H1 (cell line): Measurements from ENCODE around the gene FAF2. TPM values are rescaled to one million over a fixed set of nuclear protein-coding genes. Genes with fewer than 3 reads are reported as not detected.

ENCODE experiments used
- CBX5 ChIP-seq: fragments of 300-800, 300-1000 bp; sonication (generic); IDR thresholded peaks from 2 replicates; pipeline ENCODE4 v1.7.1; 2016; ENCODE audit warnings: antibody characterized with exemption, low read length, low read depth
- CBX8 ChIP-seq: fragments of 300-800, 300-1000 bp; sonication (generic); IDR thresholded peaks from 2 replicates; pipeline ENCODE4 v1.7.1; 2016; ENCODE audit warnings: low read depth, low read length, borderline replicate concordance
- CHD7 ChIP-seq: fragments of 300-600 bp; sonication (generic); IDR thresholded peaks from 2 replicates; pipeline ENCODE4 v1.7.1; 2012; ENCODE audit warnings: low read length, moderate library complexity, mild to moderate bottlenecking, inconsistent platforms; ENCODE audit not compliant: insufficient replicate concordance
- E2F6 ChIP-seq: IDR thresholded peaks from 2 replicates; pipeline ENCODE4 v1.6.1; 2012; ENCODE audit warnings: inconsistent platforms
- RBBP5 ChIP-seq: IDR thresholded peaks from 2 replicates; pipeline ENCODE4 v1.7.1; 2012; ENCODE audit warnings: low read depth, mild to moderate bottlenecking, inconsistent platforms, low read length, moderate library complexity, borderline replicate concordance
- RNF2 ChIP-seq: fragments of 200-900, 300-1000 bp; sonication (generic); IDR thresholded peaks from 2 replicates; pipeline ENCODE4 v1.7.1; 2016; ENCODE audit warnings: borderline replicate concordance, low read depth, mild to moderate bottlenecking, antibody characterized with exemption, low read length; ENCODE audit not compliant: poor library complexity, severe bottlenecking; ENCODE audit errors: missing control alignments
- SAP30 ChIP-seq: fragments of 300-600 bp; sonication (generic); IDR thresholded peaks from 2 replicates; pipeline ENCODE4 v1.7.1; 2012; ENCODE audit warnings: low read length, moderate library complexity, mild to moderate bottlenecking, inconsistent platforms; ENCODE audit not compliant: insufficient read depth, insufficient replicate concordance
- SIRT6 ChIP-seq: IDR thresholded peaks from one replicate; pipeline ENCODE4 v1.7.1; 2012; ENCODE audit warnings: low read length, inconsistent platforms
- SP2 ChIP-seq: IDR thresholded peaks from 2 replicates; pipeline ENCODE4 v1.6.1; 2012; ENCODE audit warnings: mild to moderate bottlenecking, low read length, inconsistent platforms
- SUZ12 ChIP-seq: fragments of 200-600 bp; sonication (generic); IDR thresholded peaks from 2 replicates; pipeline ENCODE4 v1.6.1; 2012; ENCODE audit warnings: mild to moderate bottlenecking, inconsistent platforms, low read length, moderate library complexity, mixed read lengths
- TBP ChIP-seq: IDR thresholded peaks from 2 replicates; pipeline ENCODE4 v1.6.1; 2011; ENCODE audit warnings: low read depth, low read length, improper control_type of control experiment
- polyA plus RNA-seq, 7 experiments: library from polyadenylated mRNA; depleted of rRNA in 3 of 7; stranded (reverse) in 5 of 7; unstranded in 2 of 7; fragments of >200 nt in 5 of 7; fragments of 200-250 nt in 2 of 7; gene quantifications; 1 replicate in 5 of 7; 2 replicates in 1 of 7; 4 replicates in 1 of 7; pipeline versions ENCODE4 v1.2.1 to v1.2.3, GENCODE V29; 2011 to 2013; ENCODE audit warnings: missing spikeins in 2 of 7, mixed read lengths in 2 of 7
- total RNA-seq: library from RNA; stranded (reverse); fragmentation: NEBNext Ultra II Directional; extraction: Animal tissue kit (Norgen Biotek cat#: 25700); gene quantifications from 2 replicates; pipeline ENCODE4 v1.2.1, GENCODE V29; 2021

Gene FAF2
- total and polyA plus RNA-seq, 2 of the 8 experiments (the other 6 are each of a cell fraction or from before 2014, with no cell fraction given): 20.8 to 35.8 TPM

GRCh38 chr5:176508603-176509002 is 60.4 kb downstream of the FAF2 start (continued):
- TF ChIP-seq CHD7: no peak
- TF ChIP-seq SIRT6: no peak
- TF ChIP-seq RNF2: no peak
- TF ChIP-seq E2F6: no peak
- TF ChIP-seq SUZ12: no peak
- TF ChIP-seq CBX8: no peak
- no peak for TF ChIP-seq SAP30
- no peak for TF ChIP-seq SP2
- TF ChIP-seq RBBP5: no peak
- TF ChIP-seq CBX5: no peak
- no peak for TF ChIP-seq TBP
